Hepatocyte (in vitro differentiated cells): Measurements from ENCODE around the gene RERG. TPM values are rescaled to one million over a fixed set of nuclear protein-coding genes. Genes with fewer than 3 reads are reported as not detected.

Source experiments
- DNase-seq: peaks from one replicate; pipeline ENCODE4 v3.0.0-alpha.2; 2016; ENCODE audit warnings: low spot score
- H2AFZ ChIP-seq: fragments of 200-600 bp; sonication (generic); 2 replicates; pipeline ENCODE4 v1.6.0; 2016; ENCODE audit warnings: antibody characterized with exemption, mild to moderate bottlenecking
- H3K27ac ChIP-seq: fragments of 200-600 bp; sonication (generic); 2 replicates; pipeline ENCODE4 v1.5.1; 2016; ENCODE audit warnings: mild to moderate bottlenecking
- H3K27me3 ChIP-seq: fragments of 200-600 bp; sonication (generic); 2 replicates; pipeline ENCODE4 v1.6.1; 2016
- H3K36me3 ChIP-seq: fragments of 200-600 bp; sonication (generic); replicated peaks from 2 replicates; pipeline ENCODE4 v1.5.1; 2016; ENCODE audit warnings: low read depth; ENCODE audit not compliant: insufficient read depth
- H3K4me1 ChIP-seq: fragments of 200-600 bp; sonication (generic); 2 replicates; pipeline ENCODE4 v1.5.1; 2016; ENCODE audit warnings: mild to moderate bottlenecking, moderate library complexity; ENCODE audit not compliant: insufficient read depth
- H3K4me2 ChIP-seq: fragments of 200-600 bp; sonication (generic); 2 replicates; pipeline ENCODE4 v1.6.0; 2016
- H3K4me3 ChIP-seq: fragments of 200-600 bp; sonication (generic); 2 replicates; pipeline ENCODE4 v1.5.1; 2016; ENCODE audit warnings: mild to moderate bottlenecking
- H3K79me2 ChIP-seq: fragments of 200-600 bp; sonication (generic); 2 replicates; pipeline ENCODE4 v1.6.0; 2017; ENCODE audit warnings: mild to moderate bottlenecking
- H3K9me2 ChIP-seq: fragments of 200-600 bp; sonication (generic); replicated peaks from 2 replicates; pipeline ENCODE4 v1.6.0; 2017; ENCODE audit warnings: mild to moderate bottlenecking; ENCODE audit not compliant: insufficient read depth
- H3K9me3 ChIP-seq: fragments of 200-600 bp; sonication (generic); 2 replicates; pipeline ENCODE4 v1.5.1; 2016; ENCODE audit warnings: low read depth, mild to moderate bottlenecking
- H4K20me1 ChIP-seq: fragments of 200-600 bp; sonication (generic); 2 replicates; pipeline ENCODE4 v1.6.0; 2016; ENCODE audit warnings: mild to moderate bottlenecking; ENCODE audit not compliant: insufficient read depth, poor library complexity, severe bottlenecking
- CTCF ChIP-seq: fragments of 200-600 bp; sonication (generic); IDR thresholded peaks from 2 replicates; pipeline ENCODE4 v1.5.1; 2016; ENCODE audit warnings: antibody characterized with exemption, mild to moderate bottlenecking; ENCODE audit not compliant: poor library complexity
- EZH2 ChIP-seq: fragments of 200-600 bp; sonication (generic); IDR thresholded peaks from 2 replicates; pipeline ENCODE4 v1.6.1; 2016; ENCODE audit warnings: antibody characterized with exemption, mild to moderate bottlenecking, borderline replicate concordance
- EZH2phosphoT487 ChIP-seq: fragments of 200-600 bp; sonication (generic); IDR thresholded peaks from one replicate; pipeline ENCODE4 v1.6.1; 2018; ENCODE audit warnings: antibody characterized with exemption, mild to moderate bottlenecking, low read depth, moderate library complexity; ENCODE audit not compliant: unreplicated experiment, severe bottlenecking
- WGBS: methylation state at CpG from one replicate; pipeline ENCODE4 v1.1.6; 2016; ENCODE audit warnings: low lambda C conversion rate; ENCODE audit errors: missing lambda C conversion rate; 5-methylcytosine and 5-hydroxymethylcytosine counted together
- polyA plus RNA-seq: library from polyadenylated mRNA; unstranded; fragments of >200 nt; fragmentation: Nextera tagmentation; extraction: Ambion mirVana; gene quantifications from 2 replicates; pipeline ENCODE4 v1.2.1, GENCODE V29; 2016
- total RNA-seq: library from RNA; depleted of rRNA; stranded (reverse); fragments of >200 nt; gene quantifications from 2 replicates; pipeline ENCODE4 v1.2.3, GENCODE V29; 2014

The RERG gene
- total and polyA plus RNA-seq, 2 experiments from 2014 or later = 1.3 to 7.9 TPM

- Histone ChIP-seq H3K79me2 (no peaks in the 10 kb centered on the region), H3K27me3 (no peaks in the 10 kb centered on the region), H2AFZ (no peak overlapping the region), H3K9me2 (no peaks in the 10 kb centered on the region), H3K9me3 (no peaks in the 10 kb centered on the region), H3K4me2 (no peak overlapping the region), H3K36me3 (no peaks in the 10 kb centered on the region), H4K20me1 (no peaks in the 10 kb centered on the region), H3K4me1 (no peaks in the 10 kb centered on the region), H3K27ac (no peak overlapping the region), H3K4me3 (no peak overlapping the region)
- 81% methylated on average over 2 of the region's 2 CpGs for WGBS
- TF ChIP-seq EZH2phosphoT487 (no peak), CTCF (no peak), EZH2 (no peak)
- DNase-seq = no peak
Measured at GRCh38 chr12:15180325-15180724, 40.9 kb downstream of the RERG start.

- Histone ChIP-seq H4K20me1 (no peaks in the 10 kb centered on the region), H3K36me3 (no peaks in the 10 kb centered on the region), H3K79me2 (no peaks in the 10 kb centered on the region), H2AFZ (no peak overlapping the region), H3K4me3 (no peak overlapping the region), H3K27ac (no peak overlapping the region), H3K9me2 (no peaks in the 10 kb centered on the region), H3K9me3 (no peaks in the 10 kb centered on the region), H3K4me2 (no peak overlapping the region), H3K4me1 (no peaks in the 10 kb centered on the region), H3K27me3 (no peaks in the 10 kb centered on the region)
- DNase-seq = no peak
- 88% methylated on average over 2 of the region's 2 CpGs for WGBS
- no peak for TF ChIP-seq EZH2
Measured at GRCh38 chr12:15179672-15180071, 41.5 kb downstream of the RERG start.

GRCh38 chr12:15173142-15173541, 48.1 kb downstream of the RERG start:
- Histone ChIP-seq H3K4me1 (no peaks in the 10 kb centered on the region), H3K27ac (no peak overlapping the region), H3K9me3 (no peaks in the 10 kb centered on the region), H3K9me2 (no peaks in the 10 kb centered on the region), H2AFZ (no peak overlapping the region), H3K4me3 (no peak overlapping the region), H3K27me3 (no peaks in the 10 kb centered on the region), H3K4me2 (no peak overlapping the region), H4K20me1 (no peaks in the 10 kb centered on the region), H3K36me3 (no peaks in the 10 kb centered on the region), H3K79me2 (no peaks in the 10 kb centered on the region)
- 95% methylated on average over 2 of the region's 2 CpGs for WGBS
- TF ChIP-seq EZH2 (no peak), EZH2phosphoT487 (no peak), CTCF (no peak)
- DNase-seq = no peak

- no peaks in the 10 kb centered on the region for H3K27me3 ChIP-seq
- no peaks in the 10 kb centered on the region for H4K20me1 ChIP-seq
- WGBS = 86% methylated on average over 3 of the region's 3 CpGs
- no peaks in the 10 kb centered on the region for H3K36me3 ChIP-seq
- H3K9me2 ChIP-seq = no peaks in the 10 kb centered on the region
- no peak for DNase-seq
- H3K4me3 ChIP-seq = no peak overlapping the region
- H3K4me1 ChIP-seq = no peaks in the 10 kb centered on the region
- no peaks in the 10 kb centered on the region for H3K9me3 ChIP-seq
- H3K27ac ChIP-seq = no peak overlapping the region
- no peaks in the 10 kb centered on the region for H3K79me2 ChIP-seq
- no peak overlapping the region for H2AFZ ChIP-seq
- TF ChIP-seq EZH2 = no peak
- no peak for TF ChIP-seq CTCF
- TF ChIP-seq EZH2phosphoT487 = no peak
- no peak overlapping the region for H3K4me2 ChIP-seq
Measured at GRCh38 chr12:15172060-15172822, 49.0 kb downstream of the RERG start.
